Testis (tissue), 3 donors: Measurements from ENCODE around the gene GRK5. TPM values are rescaled to one million over a fixed set of nuclear protein-coding genes. Genes with fewer than 3 reads are reported as not detected.

Experiments
- DNase-seq: peaks from one replicate; pipeline ENCODE4 v3.0.0-alpha.2; 2019
- H3K27ac ChIP-seq, 2 donors: fragments of 200-600 bp; sonication (generic); one replicate each; pipeline ENCODE4 v1.5.1; 2019
- H3K27me3 ChIP-seq: fragments of 200-600 bp; sonication (generic); one replicate; pipeline ENCODE4 v1.5.1; 2019
- H3K36me3 ChIP-seq: fragments of 200-600 bp; sonication (generic); one replicate; pipeline ENCODE4 v1.5.1; 2017; ENCODE audit warnings: low read depth; ENCODE audit errors: missing control alignments
- H3K4me1 ChIP-seq: fragments of 200-600 bp; sonication (generic); one replicate; pipeline ENCODE4 v1.5.1; 2019
- H3K4me3 ChIP-seq, 2 donors: fragments of 200-600 bp; sonication (generic); one replicate each; pipeline ENCODE4 v1.5.1; 2017 to 2019
- H3K9me3 ChIP-seq: fragments of 200-600 bp; sonication (generic); one replicate; pipeline ENCODE4 v1.5.1; 2017
- CTCF ChIP-seq, 3 experiments: fragments of 450-650 bp in 2 of 3; fragments of 200-600 bp in 1 of 3; sonication (generic) in 1 of 3; IDR thresholded peaks; one replicate each; pipeline ENCODE4 v1.5.1; 2016 to 2019; ENCODE audit warnings: antibody characterized with exemption in 3 of 3, mild to moderate bottlenecking in 2 of 3, moderate library complexity in 1 of 3
- POLR2A ChIP-seq: fragments of 450-650 bp; IDR thresholded peaks from one replicate; pipeline ENCODE4 v1.6.1; 2017; ENCODE audit warnings: antibody characterized with exemption, mild to moderate bottlenecking, moderate library complexity
- WGBS, 2 donors: methylation state at CpG; one replicate each; pipeline ENCODE4 v1.1.5; 2018; 5-methylcytosine and 5-hydroxymethylcytosine counted together
- intact Hi-C: fragments of 100-400 bp; cut with DNase I; formaldehyde crosslinking; loops from one replicate; pipeline ENCODE4 v1.15.1; 2023; ENCODE audit warnings: low total_unique reads
- polyA plus RNA-seq: library from polyadenylated mRNA; stranded (reverse); fragments of 350-450 nt; fragmentation: Illumina TruSeq; extraction: RNeasy Lipid Tissue Mini Kit (QIAGEN cat#74804); gene quantifications from one replicate; pipeline ENCODE4 v1.2.3, GENCODE V29; 2014; ENCODE audit warnings: low read depth, low replicate concordance; ENCODE audit not compliant: insufficient read depth
- total RNA-seq, 2 donors: library from RNA; depleted of rRNA; stranded (reverse); fragments of >200 nt; gene quantifications; one replicate each; pipeline ENCODE4 v1.2.3, GENCODE V29; 2016

The GRK5 gene
- total and polyA plus RNA-seq, 3 donors from 2014 or later, result 4.5 to 10.3 (median 5.5) TPM

- no peaks in the 10 kb centered on the region for H3K36me3 ChIP-seq
Observed at GRCh38 chr10:119425102-119425880, 217.9 kb downstream of the GRK5 start.

GRCh38 chr10:119425881-119426170, 218.5 kb downstream of the GRK5 start:
- DNase-seq, result no peak
- Histone ChIP-seq H3K4me3 (no peak overlapping the region), H3K36me3 (no peaks in the 10 kb centered on the region), H3K27me3 (no peaks in the 10 kb centered on the region), H3K4me1 (peaks cover 8% of the 10 kb centered on the region), H3K9me3 (no peaks in the 10 kb centered on the region), H3K27ac (no peak overlapping the region)
- 90 to 97% methylated on average over 4 to 9 of the region's 9 CpGs for WGBS, 2 donors
- intact Hi-C loops, result no loop called here
- TF ChIP-seq CTCF (IDR thresholded peaks at IDR 0.05) (no peak), POLR2A (no peak)

More at GRCh38 chr10:119425102-119425880, 217.9 kb downstream of the GRK5 start:
- no peaks in the 10 kb centered on the region for H3K9me3 ChIP-seq
- intact Hi-C loops, result no loop called here
- WGBS, 2 donors, result 85 to 88% methylated on average over 11 of the region's 11 CpGs
- peaks cover 8% of the 10 kb centered on the region for H3K4me1 ChIP-seq
- no peak overlapping the region for H3K4me3 ChIP-seq
- TF ChIP-seq CTCF (IDR thresholded peaks at IDR 0.05), result no peak
- no peak for TF ChIP-seq POLR2A
- H3K27me3 ChIP-seq, result no peaks in the 10 kb centered on the region
- H3K27ac ChIP-seq, result no peak overlapping the region
- no peak for DNase-seq

- Histone ChIP-seq H3K27me3 (no peaks in the 10 kb centered on the region), H3K9me3 (no peaks in the 10 kb centered on the region), H3K4me1 (no peaks in the 10 kb centered on the region), H3K4me3 (no peak overlapping the region), H3K27ac (no peak overlapping the region), H3K36me3 (no peaks in the 10 kb centered on the region)
- WGBS, 2 donors, result 88 to 92% methylated on average over 5 of the region's 5 CpGs
- intact Hi-C loops, result no loop called here
- TF ChIP-seq CTCF (IDR thresholded peaks at IDR 0.05) (no peak), POLR2A (no peak)
- no peak for DNase-seq
Observed at GRCh38 chr10:119426699-119427098, 219.3 kb downstream of the GRK5 start.

GRCh38 chr10:119427263-119427864, 220.0 kb downstream of the GRK5 start:
- WGBS, 2 donors, result 84 to 91% methylated on average over 8 of the region's 8 CpGs
- no peaks in the 10 kb centered on the region for H3K9me3 ChIP-seq
- no peak overlapping the region for H3K27ac ChIP-seq
- intact Hi-C loops, result no loop called here
- H3K4me3 ChIP-seq, result no peak overlapping the region
- no peaks in the 10 kb centered on the region for H3K27me3 ChIP-seq
- no peak for DNase-seq
- TF ChIP-seq POLR2A (no peak), CTCF (IDR thresholded peaks at IDR 0.05) (no peak)
- no peaks in the 10 kb centered on the region for H3K36me3 ChIP-seq
- no peaks in the 10 kb centered on the region for H3K4me1 ChIP-seq

- TF ChIP-seq POLR2A, result no peak
- no peak for TF ChIP-seq CTCF (IDR thresholded peaks at IDR 0.05)
- intact Hi-C loops, result no loop called here
- 79 to 85% methylated on average over 3 to 14 of the region's 14 CpGs for WGBS, 2 donors
- H3K4me1 ChIP-seq, result no peaks in the 10 kb centered on the region
- H3K27me3 ChIP-seq, result no peaks in the 10 kb centered on the region
- no peaks in the 10 kb centered on the region for H3K9me3 ChIP-seq
- H3K27ac ChIP-seq, result no peak overlapping the region
- no peak overlapping the region for H3K4me3 ChIP-seq
- H3K36me3 ChIP-seq, result no peaks in the 10 kb centered on the region
- DNase-seq, result no peak
Observed at GRCh38 chr10:119428789-119429188, 221.4 kb downstream of the GRK5 start.
